Measurements from ENCODE around the gene PKD2. TPM values are rescaled to one million over a fixed set of nuclear protein-coding genes. Genes with fewer than 3 reads are reported as not detected.

PKD2 gene
- total RNA-seq, 1 experiment from 2014 or later: 12.9 TPM

DNA sequence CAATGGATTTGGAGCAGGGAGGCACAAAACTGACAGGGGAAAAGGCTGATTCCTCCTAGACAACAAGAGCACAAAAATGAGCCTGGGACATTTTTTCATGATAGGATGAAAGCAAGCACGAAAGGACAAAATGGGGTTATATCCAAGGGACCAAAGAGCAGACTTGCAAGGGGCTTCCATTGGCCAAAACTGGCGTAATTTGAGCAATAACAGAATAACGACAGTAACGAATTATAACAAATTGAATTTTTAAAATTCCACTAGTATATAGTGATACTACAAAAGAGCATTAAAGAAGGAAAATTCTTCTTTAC lies 21.6 kb upstream of the PKD2 start:
- intact Hi-C loops (cut with micrococcal nuclease): loop anchor here (5.0 kb wide), 1 partner anchor 134 kb away; no protein-coding TSS in a partner anchor
- TF ChIP-seq EZH2 (IDR thresholded peaks at IDR 0.05; ENCODE audit: low read length, unreplicated experiment) (no peak), EZH2phosphoT487 (IDR thresholded peaks at IDR 0.05; ENCODE audit: borderline replicate concordance, low read length) (no peak)
- TF ChIP-seq, protein P1, sequence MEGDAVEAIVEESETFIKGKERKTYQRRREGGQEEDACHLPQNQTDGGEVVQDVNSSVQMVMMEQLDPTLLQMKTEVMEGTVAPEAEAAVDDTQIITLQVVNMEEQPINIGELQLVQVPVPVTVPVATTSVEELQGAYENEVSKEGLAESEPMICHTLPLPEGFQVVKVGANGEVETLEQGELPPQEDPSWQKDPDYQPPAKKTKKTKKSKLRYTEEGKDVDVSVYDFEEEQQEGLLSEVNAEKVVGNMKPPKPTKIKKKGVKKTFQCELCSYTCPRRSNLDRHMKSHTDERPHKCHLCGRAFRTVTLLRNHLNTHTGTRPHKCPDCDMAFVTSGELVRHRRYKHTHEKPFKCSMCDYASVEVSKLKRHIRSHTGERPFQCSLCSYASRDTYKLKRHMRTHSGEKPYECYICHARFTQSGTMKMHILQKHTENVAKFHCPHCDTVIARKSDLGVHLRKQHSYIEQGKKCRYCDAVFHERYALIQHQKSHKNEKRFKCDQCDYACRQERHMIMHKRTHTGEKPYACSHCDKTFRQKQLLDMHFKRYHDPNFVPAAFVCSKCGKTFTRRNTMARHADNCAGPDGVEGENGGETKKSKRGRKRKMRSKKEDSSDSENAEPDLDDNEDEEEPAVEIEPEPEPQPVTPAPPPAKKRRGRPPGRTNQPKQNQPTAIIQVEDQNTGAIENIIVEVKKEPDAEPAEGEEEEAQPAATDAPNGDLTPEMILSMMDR (conservative IDR thresholded peaks at IDR 0.05; ENCODE audit: low read depth, low read length): peak; percentile 8; the same call in 1 of the 2 replicates
- ATAC-seq (no peak), DNase-seq (no peak)
- H4K20me1 ChIP-seq (ENCODE audit: low read length): no peaks in the 10 kb centered on the region
- H3K9me2 ChIP-seq (replicated peaks; ENCODE audit: low read length): no peaks in the 10 kb centered on the region
- no TSS peak for BruUV-seq (replicated peaks)
- H3K27ac ChIP-seq (ENCODE audit: low read length): no peak overlapping the region
- H3K4me2 ChIP-seq (ENCODE audit: low read length): no peak overlapping the region
- no peaks in the 10 kb centered on the region for H3K36me3 ChIP-seq (ENCODE audit: low read depth, low read length)
- H3K9ac ChIP-seq (ENCODE audit: low read length): no peak overlapping the region
- ChIA-PET POLR2A (ENCODE audit: unreplicated experiment) (no interaction called here), CTCF (no interaction called here)
- H3K9me3 ChIP-seq (ENCODE audit: low read length): no peaks in the 10 kb centered on the region
- H3F3A ChIP-seq (ENCODE audit: low read length, unreplicated experiment): no peaks in the 10 kb centered on the region
- H3K79me2 ChIP-seq (ENCODE audit: low read length): no peaks in the 10 kb centered on the region
- H3K27me3 ChIP-seq (ENCODE audit: low read length): no peaks in the 10 kb centered on the region
- no peak overlapping the region for H3K4me3 ChIP-seq (ENCODE audit: low read length)
- no peaks in the 10 kb centered on the region for H3K4me1 ChIP-seq (ENCODE audit: insufficient read depth, low read length)
- no peak overlapping the region for H2AFZ ChIP-seq (ENCODE audit: low read length)

DNA sequence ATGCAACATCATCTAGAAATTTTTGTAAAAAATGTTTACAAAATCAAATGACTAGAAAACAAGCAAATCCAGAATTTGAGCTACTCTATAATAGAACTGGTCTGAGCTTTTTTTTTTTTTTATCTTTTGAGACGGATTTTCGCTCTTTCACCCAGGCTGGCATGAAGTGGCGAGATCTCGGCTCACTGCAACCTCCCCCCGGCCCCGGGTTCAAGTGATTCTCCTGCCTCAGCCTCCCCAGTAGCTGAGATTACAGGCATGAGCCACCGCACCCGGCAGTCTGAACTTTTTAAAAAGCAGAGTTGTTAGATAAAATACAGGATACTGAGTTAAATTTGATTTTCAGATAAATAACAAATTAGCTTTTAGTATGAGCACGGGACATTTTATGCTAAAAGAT lies 20.9 kb upstream of the PKD2 start:
- H3F3A ChIP-seq (ENCODE audit: low read length, unreplicated experiment): no peaks in the 10 kb centered on the region
- H3K27ac ChIP-seq (ENCODE audit: low read length): no peak overlapping the region
- TF ChIP-seq, protein P1 (conservative IDR thresholded peaks at IDR 0.05; ENCODE audit: low read depth, low read length): no peak
- TF ChIP-seq EZH2phosphoT487 (IDR thresholded peaks at IDR 0.05; ENCODE audit: borderline replicate concordance, low read length) (no peak), EZH2 (IDR thresholded peaks at IDR 0.05; ENCODE audit: low read length, unreplicated experiment) (no peak)
- no peaks in the 10 kb centered on the region for H3K9me3 ChIP-seq (ENCODE audit: low read length)
- no peak for DNase-seq
- ChIA-PET CTCF (no interaction called here), POLR2A (ENCODE audit: unreplicated experiment) (no interaction called here)
- H3K4me2 ChIP-seq (ENCODE audit: low read length): no peak overlapping the region
- H3K79me2 ChIP-seq (ENCODE audit: low read length): no peaks in the 10 kb centered on the region
- no peaks in the 10 kb centered on the region for H3K9me2 ChIP-seq (replicated peaks; ENCODE audit: low read length)
- H3K36me3 ChIP-seq (ENCODE audit: low read depth, low read length): no peaks in the 10 kb centered on the region
- no peak overlapping the region for H3K9ac ChIP-seq (ENCODE audit: low read length)
- intact Hi-C loops (cut with micrococcal nuclease): loop anchor here (5.0 kb wide), 1 partner anchor 134 kb away; no protein-coding TSS in a partner anchor
- no peak overlapping the region for H2AFZ ChIP-seq (ENCODE audit: low read length)
- H4K20me1 ChIP-seq (ENCODE audit: low read length): no peaks in the 10 kb centered on the region
- no peaks in the 10 kb centered on the region for H3K4me1 ChIP-seq (ENCODE audit: insufficient read depth, low read length)
- no peak for ATAC-seq
- H3K4me3 ChIP-seq (ENCODE audit: low read length): no peak overlapping the region
- H3K27me3 ChIP-seq (ENCODE audit: low read length): no peaks in the 10 kb centered on the region
- BruUV-seq (replicated peaks): no TSS peak

DNA sequence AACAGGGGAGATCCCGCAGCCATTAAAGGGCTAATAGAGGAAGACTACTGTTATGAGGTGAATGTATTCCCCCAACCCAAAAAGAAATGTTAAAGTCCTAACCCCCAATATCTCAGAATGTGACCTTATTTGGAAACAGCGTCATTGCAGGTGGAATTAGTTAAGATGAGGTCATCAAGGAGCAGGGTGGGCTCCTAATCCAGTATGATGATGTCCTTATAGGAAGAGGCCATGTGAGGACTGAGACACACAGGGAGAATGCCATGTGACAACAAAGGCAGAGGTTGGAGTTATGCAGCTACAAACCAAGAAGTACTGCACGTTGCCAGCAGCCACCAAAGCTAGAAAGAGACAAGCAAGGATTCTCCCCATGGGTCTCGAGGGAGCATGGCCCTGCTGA lies 17.7 kb upstream of the PKD2 start:
- ChIA-PET CTCF (no interaction called here), POLR2A (ENCODE audit: unreplicated experiment) (no interaction called here)
- ATAC-seq: no peak

More for the DNA sequence above, 17.7 kb upstream of the PKD2 start:
- intact Hi-C loops (cut with micrococcal nuclease): loop anchor here (5.0 kb wide), 1 partner anchor 137 kb away; no protein-coding TSS in a partner anchor
- no peaks in the 10 kb centered on the region for H4K20me1 ChIP-seq (ENCODE audit: low read length)
- DNase-seq: no peak
- no peak overlapping the region for H3K4me2 ChIP-seq (ENCODE audit: low read length)
- no peaks in the 10 kb centered on the region for H3K9me3 ChIP-seq (ENCODE audit: low read length)
- no peak overlapping the region for H2AFZ ChIP-seq (ENCODE audit: low read length)
- no peak overlapping the region for H3K27ac ChIP-seq (ENCODE audit: low read length)
- no peaks in the 10 kb centered on the region for H3K36me3 ChIP-seq (ENCODE audit: low read depth, low read length)
- no peaks in the 10 kb centered on the region for H3F3A ChIP-seq (ENCODE audit: low read length, unreplicated experiment)
- no peaks in the 10 kb centered on the region for H3K4me1 ChIP-seq (ENCODE audit: insufficient read depth, low read length)
- H3K9ac ChIP-seq (ENCODE audit: low read length): no peak overlapping the region
- no peaks in the 10 kb centered on the region for H3K27me3 ChIP-seq (ENCODE audit: low read length)
- no peak for TF ChIP-seq EZH2phosphoT487 (IDR thresholded peaks at IDR 0.05; ENCODE audit: borderline replicate concordance, low read length)
- TF ChIP-seq, protein P1 (conservative IDR thresholded peaks at IDR 0.05; ENCODE audit: low read depth, low read length): no peak
- TF ChIP-seq EZH2 (IDR thresholded peaks at IDR 0.05; ENCODE audit: low read length, unreplicated experiment): no peak
- no peaks in the 10 kb centered on the region for H3K79me2 ChIP-seq (ENCODE audit: low read length)
- H3K9me2 ChIP-seq (replicated peaks; ENCODE audit: low read length): no peaks in the 10 kb centered on the region
- no TSS peak for BruUV-seq (replicated peaks)
- H3K4me3 ChIP-seq (ENCODE audit: low read length): no peak overlapping the region
